ENCODE data around the gene PCGF2.
A peak's percentile ranks its signal among the peaks of the same experiment; 100 is the strongest.
"Not testable (repeated sequence)": the region's sequence is repeated elsewhere in the genome, so short reads cannot be mapped to it uniquely, and the experiment has no call there.

PCGF2 gene

GRCh38 chr17:38789185-38789584 is 41.0 kb upstream of the PCGF2 start:
- DNase-seq (ENCODE audit: extremely low read depth, low read depth): peak; percentile 40
- TF ChIP-seq CTCF (IDR thresholded peaks at IDR 0.05; ENCODE audit: low read depth, low read length): no peak

- DNase-seq (ENCODE audit: extremely low read depth, low read depth): not testable (repeated sequence)
These were observed 39.9 kb upstream of the PCGF2 start for GRCh38 chr17:38787999-38788398.

GRCh38 chr17:38786372-38786771 is 38.2 kb upstream of the PCGF2 start:
- DNase-seq (ENCODE audit: extremely low read depth, low read depth): no peak
- no peak for TF ChIP-seq CTCF (IDR thresholded peaks at IDR 0.05; ENCODE audit: low read depth, low read length)

GRCh38 chr17:38783227-38783626 is 35.1 kb upstream of the PCGF2 start:
- no peak for TF ChIP-seq CTCF (IDR thresholded peaks at IDR 0.05; ENCODE audit: low read depth, low read length)
- no peak for DNase-seq (ENCODE audit: extremely low read depth, low read depth)

- no peak for DNase-seq (ENCODE audit: extremely low read depth, low read depth)
- TF ChIP-seq CTCF (IDR thresholded peaks at IDR 0.05; ENCODE audit: low read depth, low read length): no peak
These were observed 32.0 kb upstream of the PCGF2 start for GRCh38 chr17:38779965-38780752.

- DNase-seq (ENCODE audit: extremely low read depth, low read depth): no peak
- TF ChIP-seq CTCF (IDR thresholded peaks at IDR 0.05; ENCODE audit: low read depth, low read length): no peak
These were observed 29.6 kb upstream of the PCGF2 start for GRCh38 chr17:38777641-38778250.

GRCh38 chr17:38773258-38773657 is 25.1 kb upstream of the PCGF2 start:
- no peak for TF ChIP-seq CTCF (IDR thresholded peaks at IDR 0.05; ENCODE audit: low read depth, low read length)

More at GRCh38 chr17:38773258-38773657, 25.1 kb upstream of the PCGF2 start:
- no peak for DNase-seq (ENCODE audit: extremely low read depth, low read depth)

All from AG09319 (cell line).